ENCODE results near the gene TENT5C.

DNA sequence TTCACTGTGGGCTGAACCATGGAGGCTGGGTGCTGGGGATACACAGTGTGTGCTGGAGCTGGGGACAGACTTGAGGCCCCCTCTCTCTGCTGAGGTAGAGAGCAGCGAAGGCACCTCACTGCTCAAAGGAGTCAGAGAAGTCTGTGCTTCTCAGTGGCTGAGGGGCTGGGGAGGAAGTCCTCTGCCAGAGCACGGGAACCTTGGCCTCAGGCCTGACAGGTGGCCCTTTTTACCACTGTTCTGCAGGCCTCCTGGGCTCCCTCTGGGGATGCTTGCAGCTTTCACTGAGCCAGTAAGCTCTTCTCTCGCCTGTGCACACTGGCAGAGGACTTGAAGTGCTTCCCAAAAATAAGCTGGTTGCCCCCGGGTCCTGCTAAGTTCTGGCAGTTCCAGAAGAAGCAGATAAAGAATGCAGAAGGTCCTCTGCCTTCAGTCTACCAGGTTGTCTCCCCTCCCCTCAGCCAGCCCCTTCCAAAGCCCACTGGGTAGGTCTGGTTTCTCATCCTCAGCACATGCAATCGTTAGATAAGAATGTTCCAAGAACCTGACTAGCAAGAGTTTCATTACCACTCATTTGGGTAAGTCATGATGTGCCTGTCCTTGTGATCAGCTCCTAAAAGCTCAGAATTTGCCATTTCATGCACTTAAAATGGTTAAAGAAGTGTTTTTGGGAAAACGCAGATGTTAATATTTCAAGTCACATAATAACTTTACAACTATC lies 53.9 kb downstream of the TENT5C start:
- no peak for TF ChIP-seq CTCF (IDR thresholded peaks at IDR 0.05; ENCODE audit: low read length)
- TF ChIP-seq EZH2 (IDR thresholded peaks at IDR 0.05; ENCODE audit: borderline replicate concordance, low read length) = no peak

Measured in OCI-LY1 (cell line).